ENCODE measurements around the gene C1QTNF5. TPM values are rescaled to one million over a fixed set of nuclear protein-coding genes. Genes with fewer than 3 reads are reported as not detected.

C1QTNF5 gene
- total and polyA plus RNA-seq, 2 donors from 2014 or later = 40.4 to 42.8 TPM

DNA sequence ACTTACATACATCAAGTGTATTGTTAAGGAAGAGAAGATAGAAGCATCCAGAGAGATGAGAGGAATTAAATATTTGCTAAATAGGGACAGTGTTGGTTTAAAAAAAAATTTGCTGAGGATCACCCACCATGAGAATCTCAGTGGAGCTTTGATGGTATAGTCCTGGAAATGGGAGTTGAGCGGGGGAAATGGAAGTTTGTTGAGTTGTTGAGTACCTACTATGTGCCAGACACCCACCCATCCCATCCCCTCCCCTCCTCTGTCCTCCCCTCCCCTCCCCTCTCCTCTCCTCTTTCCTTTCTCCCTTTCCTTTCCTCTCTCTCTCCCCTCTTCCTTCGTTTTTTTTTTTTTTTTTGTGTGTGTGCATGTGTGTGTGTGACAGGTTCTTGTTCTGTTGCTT, 10.5 kb upstream of the C1QTNF5 start:
- Histone ChIP-seq H3K4me3 (ENCODE audit: low read length in 3 of 3) (no peak overlapping the region), H3K9me3 (ENCODE audit: control insufficient read depth in 2 of 3, insufficient read depth in 1 of 3, low read length in 3 of 3) (no peaks in the 10 kb centered on the region), H3K27ac (ENCODE audit: low read depth in 2 of 2, low read length in 2 of 2) (no peak overlapping the region), H3K4me1 (ENCODE audit: control insufficient read depth in 2 of 3, insufficient read depth in 2 of 3, low read depth in 1 of 3, low read length in 3 of 3) (peaks cover 0 to 8% (median 4%) of the 10 kb centered on the region in 3 donors), H3K9ac (ENCODE audit: low read length in 3 of 3) (no peak overlapping the region), H3K27me3 (ENCODE audit: control insufficient read depth, insufficient read depth, low read length) (no peaks in the 10 kb centered on the region), H3K36me3 (ENCODE audit: control insufficient read depth in 2 of 3, insufficient read depth in 3 of 3, low read length in 3 of 3) (no peaks in the 10 kb centered on the region)
- intact Hi-C loops (cut with DNase I) = no loop called here
- no peak for DNase-seq
- TF ChIP-seq, protein P1, sequence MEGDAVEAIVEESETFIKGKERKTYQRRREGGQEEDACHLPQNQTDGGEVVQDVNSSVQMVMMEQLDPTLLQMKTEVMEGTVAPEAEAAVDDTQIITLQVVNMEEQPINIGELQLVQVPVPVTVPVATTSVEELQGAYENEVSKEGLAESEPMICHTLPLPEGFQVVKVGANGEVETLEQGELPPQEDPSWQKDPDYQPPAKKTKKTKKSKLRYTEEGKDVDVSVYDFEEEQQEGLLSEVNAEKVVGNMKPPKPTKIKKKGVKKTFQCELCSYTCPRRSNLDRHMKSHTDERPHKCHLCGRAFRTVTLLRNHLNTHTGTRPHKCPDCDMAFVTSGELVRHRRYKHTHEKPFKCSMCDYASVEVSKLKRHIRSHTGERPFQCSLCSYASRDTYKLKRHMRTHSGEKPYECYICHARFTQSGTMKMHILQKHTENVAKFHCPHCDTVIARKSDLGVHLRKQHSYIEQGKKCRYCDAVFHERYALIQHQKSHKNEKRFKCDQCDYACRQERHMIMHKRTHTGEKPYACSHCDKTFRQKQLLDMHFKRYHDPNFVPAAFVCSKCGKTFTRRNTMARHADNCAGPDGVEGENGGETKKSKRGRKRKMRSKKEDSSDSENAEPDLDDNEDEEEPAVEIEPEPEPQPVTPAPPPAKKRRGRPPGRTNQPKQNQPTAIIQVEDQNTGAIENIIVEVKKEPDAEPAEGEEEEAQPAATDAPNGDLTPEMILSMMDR (IDR thresholded peaks at IDR 0.05; ENCODE audit: borderline replicate concordance, extremely low read depth, insufficient read depth) = no peak
- no peak for FAIRE-seq

DNA sequence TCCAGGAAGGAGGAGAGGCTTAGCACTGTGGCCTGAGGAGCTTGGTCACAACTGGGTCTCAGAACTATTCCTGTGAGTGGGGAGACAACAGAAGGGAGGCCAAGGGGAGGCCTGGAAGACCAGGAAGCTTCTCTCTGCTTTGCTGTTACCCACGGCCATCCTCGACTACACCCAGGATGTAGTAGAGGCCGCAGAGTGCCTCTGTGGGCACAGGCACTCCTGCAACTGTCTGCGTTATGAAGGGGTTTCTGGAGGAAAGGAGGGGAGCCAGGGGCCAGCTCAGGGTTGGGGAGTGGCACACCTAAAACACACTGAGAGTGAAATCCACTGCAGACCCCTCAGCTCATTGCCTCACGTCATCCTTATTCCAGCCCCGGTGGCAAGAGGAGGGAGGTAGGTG, 9.6 kb upstream of the C1QTNF5 start:
- TF ChIP-seq, protein P1 (IDR thresholded peaks at IDR 0.05; ENCODE audit: borderline replicate concordance, extremely low read depth, insufficient read depth) = no peak
- peaks cover 0 to 8% (median under 1%) of the 10 kb centered on the region in 3 donors for H3K4me1 ChIP-seq (ENCODE audit: control insufficient read depth in 2 of 3, insufficient read depth in 2 of 3, low read depth in 1 of 3, low read length in 3 of 3)
- DNase-seq (peak in 1 of 5 donors; percentile 17), FAIRE-seq (no peak)
- intact Hi-C loops (cut with DNase I) = no loop called here
- H3K9me3 ChIP-seq (ENCODE audit: control insufficient read depth in 2 of 3, insufficient read depth in 1 of 3, low read length in 3 of 3) = no peaks in the 10 kb centered on the region
- no peak overlapping the region for H3K27ac ChIP-seq (ENCODE audit: low read depth in 2 of 2, low read length in 2 of 2)
- H3K36me3 ChIP-seq (ENCODE audit: control insufficient read depth in 2 of 3, insufficient read depth in 3 of 3, low read length in 3 of 3) = no peaks in the 10 kb centered on the region
- no peaks in the 10 kb centered on the region for H3K27me3 ChIP-seq (ENCODE audit: control insufficient read depth, insufficient read depth, low read length)
- H3K9ac ChIP-seq (ENCODE audit: low read length in 3 of 3) = no peak overlapping the region
- no peak overlapping the region for H3K4me3 ChIP-seq (ENCODE audit: low read length in 3 of 3)

DNA sequence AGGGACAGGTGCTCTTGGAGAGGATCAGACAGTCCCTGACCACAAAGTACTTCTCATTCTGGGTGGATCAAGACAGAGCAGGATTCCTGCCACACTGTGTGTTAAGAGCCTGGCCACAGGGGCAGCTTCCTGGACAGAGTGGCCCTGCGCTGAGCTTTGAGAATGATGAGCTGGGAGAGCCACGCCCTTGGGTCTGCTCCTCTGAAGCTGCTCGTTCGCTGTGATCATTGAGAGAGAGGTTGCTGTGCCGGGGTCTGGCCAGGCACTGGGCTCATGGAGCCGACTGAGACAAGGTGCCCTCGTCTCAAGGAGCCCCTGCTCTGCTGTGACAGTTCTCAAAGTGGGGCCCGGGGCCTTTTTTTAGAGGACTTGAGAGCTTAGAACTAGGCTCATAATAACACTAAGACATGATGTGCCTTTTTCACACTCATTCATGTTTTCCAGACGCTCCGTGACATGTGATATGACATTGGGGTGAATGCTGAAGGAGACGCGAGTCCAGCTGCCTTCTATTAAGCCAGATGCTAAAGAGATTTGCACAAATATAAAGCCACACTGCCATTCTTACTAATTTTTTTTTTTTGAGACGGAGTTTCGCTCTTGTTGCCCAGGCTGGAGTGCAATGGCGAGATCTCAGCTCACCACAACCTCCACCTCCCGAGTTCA, 7.4 kb upstream of the C1QTNF5 start:
- Histone ChIP-seq H3K9ac (ENCODE audit: low read length in 3 of 3) (no peak overlapping the region), H3K4me3 (ENCODE audit: low read length in 3 of 3) (no peak overlapping the region), H3K27ac (ENCODE audit: low read depth in 2 of 2, low read length in 2 of 2) (no peak overlapping the region), H3K9me3 (ENCODE audit: control insufficient read depth in 2 of 3, insufficient read depth in 1 of 3, low read length in 3 of 3) (no peaks in the 10 kb centered on the region), H3K4me1 (ENCODE audit: control insufficient read depth in 2 of 3, insufficient read depth in 2 of 3, low read depth in 1 of 3, low read length in 3 of 3) (peaks cover 0 to under 1% (median 0%) of the 10 kb centered on the region in 3 donors), H3K27me3 (ENCODE audit: control insufficient read depth, insufficient read depth, low read length) (no peaks in the 10 kb centered on the region), H3K36me3 (ENCODE audit: control insufficient read depth in 2 of 3, insufficient read depth in 3 of 3, low read length in 3 of 3) (no peaks in the 10 kb centered on the region)
- no peak for FAIRE-seq
- DNase-seq = peak in 1 of 5 donors; percentile 37
- TF ChIP-seq, protein P1 (IDR thresholded peaks at IDR 0.05; ENCODE audit: borderline replicate concordance, extremely low read depth, insufficient read depth) = no peak
- intact Hi-C loops (cut with DNase I) = no loop called here
